ENCODE measurements around the gene ROBO1.

Gene ROBO1

DNA sequence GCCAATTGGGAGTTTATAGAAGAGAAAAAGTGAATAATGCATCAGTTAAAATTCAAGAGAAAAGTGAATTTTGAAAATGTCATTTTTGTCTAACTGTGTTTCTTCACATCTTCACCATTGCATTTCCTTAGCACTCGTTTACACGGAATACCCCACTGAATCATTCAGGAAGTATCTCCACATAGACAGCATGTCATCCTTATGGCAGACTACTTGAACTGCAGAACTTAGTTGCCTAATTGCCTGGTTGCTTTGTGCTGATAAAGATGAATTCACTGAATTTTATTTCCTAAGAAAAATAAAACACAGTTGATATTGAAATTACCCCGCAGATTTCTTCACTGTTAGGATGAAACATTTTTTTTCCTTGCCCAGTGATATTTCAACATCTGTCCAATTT is 627.1 kb downstream of the ROBO1 start:
- Mint-ChIP-seq H3K4me3 (no peak overlapping the region), H3K27ac (no peak overlapping the region), H3K9me3 (peaks cover 19% of the 10 kb centered on the region), H3K4me1 (no peaks in the 10 kb centered on the region), H3K27me3 (no peaks in the 10 kb centered on the region), H3K36me3 (ENCODE audit: low read depth) (no peaks in the 10 kb centered on the region)
- ATAC-seq (no peak), DNase-seq (no peak)

DNA sequence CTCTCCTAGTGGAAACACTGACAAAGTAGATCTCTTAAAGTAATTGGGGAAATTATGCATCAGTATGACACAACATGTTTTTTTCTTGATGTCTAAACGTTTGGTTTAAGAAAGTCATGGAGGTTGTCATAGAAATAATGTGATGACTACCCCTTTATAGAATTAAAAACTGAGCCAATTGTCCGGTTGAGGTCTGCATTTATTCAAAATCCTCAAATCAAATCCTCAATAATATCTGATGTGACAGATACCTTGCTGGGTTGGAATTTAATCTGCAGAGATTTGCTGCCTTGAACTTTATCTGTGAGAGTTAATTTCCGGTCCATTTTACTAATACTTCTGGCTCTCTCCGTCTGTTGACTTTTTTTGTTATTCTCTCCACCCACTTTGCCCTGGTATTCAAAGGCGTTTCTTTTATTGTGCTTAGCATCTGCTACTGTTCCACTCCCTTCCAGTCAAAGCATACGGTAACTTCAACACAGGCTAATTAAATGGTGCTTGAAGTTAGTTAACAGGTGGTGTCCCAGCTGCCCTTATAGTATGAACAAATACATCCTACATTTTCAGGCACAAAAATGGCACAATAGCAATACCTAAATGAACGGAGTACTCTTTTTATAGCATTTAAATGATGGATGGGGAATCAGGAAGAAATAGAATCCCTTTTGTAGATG is 628.3 kb downstream of the ROBO1 start:
- no peak for ATAC-seq
- H3K27ac Mint-ChIP-seq, result no peak overlapping the region
- no peaks in the 10 kb centered on the region for H3K36me3 Mint-ChIP-seq (ENCODE audit: low read depth)
- no peaks in the 10 kb centered on the region for H3K4me1 Mint-ChIP-seq
- no peak overlapping the region for H3K4me3 Mint-ChIP-seq
- peaks cover 19% of the 10 kb centered on the region for H3K9me3 Mint-ChIP-seq
- H3K27me3 Mint-ChIP-seq, result no peaks in the 10 kb centered on the region
- DNase-seq, result no peak

DNA sequence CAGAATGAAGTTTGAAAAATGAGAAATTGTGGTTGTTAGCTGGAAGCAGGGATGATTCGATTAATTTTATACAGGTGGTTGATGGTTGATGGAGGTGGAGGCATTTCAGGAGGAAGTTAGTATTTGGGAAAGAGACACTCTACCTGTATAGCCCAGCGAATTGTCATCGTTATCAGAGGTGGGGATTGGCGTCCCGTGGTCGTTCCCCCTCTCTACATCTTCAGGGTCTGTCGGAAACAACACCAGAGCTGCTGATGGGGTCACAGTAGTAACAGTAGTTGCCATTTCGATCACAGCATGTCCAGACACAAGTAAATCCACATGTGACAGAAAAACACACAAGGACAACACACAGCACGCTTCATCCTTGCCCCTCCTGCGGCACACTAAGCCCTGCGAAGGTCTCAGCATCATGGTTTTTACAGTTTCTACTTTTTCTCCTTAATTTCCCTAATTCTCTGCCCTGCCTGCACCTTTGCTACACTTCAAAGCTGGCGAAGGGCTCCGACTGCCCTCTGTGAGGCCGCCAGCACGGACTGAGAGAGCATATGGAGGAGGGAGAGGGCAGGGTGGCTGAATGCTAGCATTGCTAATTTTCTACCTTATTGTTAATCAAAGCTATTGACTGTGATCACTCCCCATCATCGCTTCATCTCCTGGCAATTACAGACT is 642.3 kb downstream of the ROBO1 start:
- Mint-ChIP-seq H3K9me3 (no peaks in the 10 kb centered on the region), H3K36me3 (ENCODE audit: low read depth) (no peaks in the 10 kb centered on the region), H3K27me3 (no peaks in the 10 kb centered on the region), H3K4me3 (no peak overlapping the region), H3K4me1 (no peaks in the 10 kb centered on the region), H3K27ac (no peak overlapping the region)
- DNase-seq (no peak), ATAC-seq (no peak)

DNA sequence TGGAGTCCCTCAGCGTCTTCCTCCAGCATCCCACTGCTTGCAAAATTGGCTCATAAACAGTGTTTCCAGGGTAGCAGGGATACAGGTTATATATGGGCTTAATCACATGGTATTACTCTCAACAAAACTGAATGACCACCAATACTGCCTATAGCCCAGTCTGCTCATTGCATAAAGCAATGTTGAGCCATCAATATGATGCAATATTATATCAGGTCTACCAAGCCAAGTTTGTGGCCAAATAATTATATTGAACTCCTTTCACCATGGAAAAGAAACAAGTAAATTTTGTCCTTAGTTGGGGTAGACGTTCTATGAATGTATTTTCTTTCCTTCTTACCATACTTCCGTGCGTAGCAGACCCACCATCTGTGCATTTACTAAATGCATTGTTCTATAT is 652.3 kb downstream of the ROBO1 start:
- ATAC-seq (no peak), DNase-seq (no peak)
- Mint-ChIP-seq H3K36me3 (ENCODE audit: low read depth) (no peaks in the 10 kb centered on the region), H3K27ac (no peak overlapping the region), H3K9me3 (no peaks in the 10 kb centered on the region), H3K4me3 (no peak overlapping the region), H3K27me3 (no peaks in the 10 kb centered on the region), H3K4me1 (no peaks in the 10 kb centered on the region)

DNA sequence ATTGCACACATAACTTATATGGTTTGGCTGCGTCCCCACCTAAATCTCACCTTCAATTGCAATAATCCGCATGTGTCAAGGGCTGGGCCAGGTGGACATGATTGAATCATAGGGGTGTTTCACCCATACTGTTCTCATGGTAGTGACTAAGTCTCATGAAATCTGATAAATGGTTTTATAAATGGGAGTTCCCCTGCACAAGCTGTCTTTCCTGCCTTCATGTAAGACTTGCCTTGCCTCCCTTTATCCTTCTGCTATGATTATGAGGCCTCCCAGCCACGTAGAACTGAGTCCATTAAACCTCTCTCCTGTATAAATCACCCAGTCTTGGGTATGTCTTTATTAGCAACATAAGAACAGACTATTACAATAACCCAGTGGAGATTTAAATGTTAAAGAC is 653.9 kb downstream of the ROBO1 start:
- Mint-ChIP-seq H3K36me3 (ENCODE audit: low read depth) (no peaks in the 10 kb centered on the region), H3K9me3 (no peaks in the 10 kb centered on the region), H3K4me3 (no peak overlapping the region), H3K4me1 (no peaks in the 10 kb centered on the region), H3K27ac (no peak overlapping the region), H3K27me3 (no peaks in the 10 kb centered on the region)
- ATAC-seq (no peak), DNase-seq (no peak)

DNA sequence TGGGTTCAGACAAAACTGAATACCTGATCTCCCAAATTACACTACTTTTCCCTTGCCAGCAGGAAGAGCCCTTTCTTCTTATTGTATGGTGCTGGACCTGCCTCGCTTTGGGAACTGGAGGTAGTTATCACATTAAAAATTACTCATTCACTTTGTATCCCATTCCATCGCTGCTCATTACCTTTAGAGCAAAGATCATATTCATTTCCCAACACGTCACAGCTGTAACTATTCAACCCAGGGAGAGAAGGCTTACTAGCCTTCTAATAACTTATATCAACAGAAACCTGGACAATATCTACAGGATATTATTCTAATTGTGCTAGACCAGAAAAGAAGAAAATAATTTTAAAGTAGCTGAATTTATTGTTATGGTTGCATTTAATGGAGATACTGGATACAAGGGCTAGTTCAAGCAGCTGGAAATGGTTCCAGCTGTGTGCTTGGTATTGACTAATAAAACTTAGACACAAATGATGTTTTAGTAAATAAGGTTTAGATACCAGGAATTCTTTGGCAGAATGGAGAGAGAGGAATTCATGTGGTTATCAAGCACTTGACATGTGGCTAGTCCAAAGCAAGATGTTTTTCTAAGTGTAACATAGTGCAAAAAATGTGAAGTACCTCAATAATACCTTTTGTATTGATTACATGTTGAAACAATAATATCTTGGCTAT is 656.3 kb downstream of the ROBO1 start:
- H3K36me3 Mint-ChIP-seq (ENCODE audit: low read depth), result no peaks in the 10 kb centered on the region
- H3K27ac Mint-ChIP-seq, result no peak overlapping the region
- DNase-seq (no peak), ATAC-seq (no peak)
- H3K9me3 Mint-ChIP-seq, result no peaks in the 10 kb centered on the region
- H3K4me3 Mint-ChIP-seq, result no peak overlapping the region
- H3K27me3 Mint-ChIP-seq, result no peaks in the 10 kb centered on the region
- H3K4me1 Mint-ChIP-seq, result no peaks in the 10 kb centered on the region

DNA sequence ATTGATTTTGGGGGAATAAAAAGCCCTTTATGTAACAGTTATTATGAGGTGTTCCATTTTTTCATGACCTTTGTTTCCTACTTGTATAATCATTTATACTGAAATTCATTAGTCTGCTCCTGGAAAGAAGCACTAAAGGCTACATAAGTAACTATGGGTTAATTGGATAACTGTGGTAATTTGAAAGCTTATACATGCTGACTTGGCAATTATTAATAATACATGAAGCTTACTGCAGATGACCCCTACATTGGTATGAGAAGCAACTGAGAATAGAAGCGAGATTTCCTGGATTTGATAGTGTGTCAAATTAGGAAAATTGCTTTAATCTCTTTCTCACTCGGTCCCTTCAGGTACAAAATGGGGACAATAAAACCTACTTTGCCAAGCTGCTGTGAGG is 658.0 kb downstream of the ROBO1 start:
- ATAC-seq (no peak), DNase-seq (no peak)
- no peaks in the 10 kb centered on the region for H3K9me3 Mint-ChIP-seq
- H3K27me3 Mint-ChIP-seq, result no peaks in the 10 kb centered on the region
- no peaks in the 10 kb centered on the region for H3K36me3 Mint-ChIP-seq (ENCODE audit: low read depth)
- no peak overlapping the region for H3K4me3 Mint-ChIP-seq
- no peaks in the 10 kb centered on the region for H3K4me1 Mint-ChIP-seq
- no peak overlapping the region for H3K27ac Mint-ChIP-seq

DNA sequence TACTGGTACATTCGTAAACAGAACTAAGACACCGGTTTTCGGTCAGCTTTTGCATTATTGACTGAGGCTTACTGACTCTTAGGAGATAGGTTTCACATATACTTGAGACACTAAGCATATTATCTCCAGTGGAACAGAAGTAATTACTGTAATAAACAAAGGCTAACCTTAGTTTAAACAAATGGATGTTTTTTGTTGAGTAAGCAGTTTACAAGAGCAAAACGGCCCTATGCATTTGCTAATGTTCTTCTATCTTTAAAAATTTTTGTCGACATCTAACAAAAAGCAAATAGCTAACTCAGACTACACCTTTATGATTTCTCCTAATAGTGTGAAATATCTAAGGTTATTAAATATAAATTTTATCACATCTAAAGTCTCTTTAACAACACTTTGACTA is 664.5 kb downstream of the ROBO1 start:
- Mint-ChIP-seq H3K4me3 (no peak overlapping the region), H3K36me3 (ENCODE audit: low read depth) (no peaks in the 10 kb centered on the region), H3K9me3 (no peaks in the 10 kb centered on the region), H3K27me3 (no peaks in the 10 kb centered on the region), H3K4me1 (no peaks in the 10 kb centered on the region), H3K27ac (no peak overlapping the region)
- no peak for DNase-seq
- no peak for ATAC-seq

DNA sequence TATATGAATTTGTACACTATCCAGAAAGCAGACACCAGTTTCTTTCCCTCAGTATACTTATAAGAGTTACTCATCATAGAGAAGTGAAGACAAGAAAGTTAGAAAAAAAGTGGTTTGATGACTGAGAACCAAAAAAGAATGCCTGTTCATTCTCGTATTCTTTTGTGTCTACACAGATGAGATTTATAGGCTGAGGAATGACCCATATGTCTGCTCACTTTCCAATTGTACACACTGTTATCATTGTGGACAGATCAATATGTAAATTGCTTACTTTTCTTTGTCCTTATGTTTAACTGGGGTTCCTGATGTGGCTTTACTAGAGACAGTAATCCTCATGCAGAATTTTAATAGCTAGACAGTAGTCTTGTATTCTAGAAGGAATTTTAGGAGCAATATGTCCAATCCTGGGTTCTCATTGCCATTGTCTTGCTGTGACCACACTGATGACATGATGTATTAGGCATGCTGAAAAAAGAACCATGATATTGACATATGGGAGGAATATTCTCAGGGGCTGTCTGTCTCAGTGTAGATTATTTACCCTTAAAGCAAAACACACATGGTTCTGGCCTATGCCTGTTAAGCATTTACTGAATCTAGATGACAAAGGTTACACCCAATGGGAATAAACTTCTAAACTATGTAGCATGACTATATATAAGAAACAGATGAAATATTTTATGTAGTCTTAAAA is 669.7 kb downstream of the ROBO1 start:
- no peaks in the 10 kb centered on the region for H3K27me3 Mint-ChIP-seq
- no peaks in the 10 kb centered on the region for H3K36me3 Mint-ChIP-seq (ENCODE audit: low read depth)
- no peak for ATAC-seq
- H3K4me1 Mint-ChIP-seq, result no peaks in the 10 kb centered on the region
- no peak overlapping the region for H3K27ac Mint-ChIP-seq
- no peak overlapping the region for H3K4me3 Mint-ChIP-seq
- DNase-seq, result no peak
- peaks cover 5% of the 10 kb centered on the region for H3K9me3 Mint-ChIP-seq

DNA sequence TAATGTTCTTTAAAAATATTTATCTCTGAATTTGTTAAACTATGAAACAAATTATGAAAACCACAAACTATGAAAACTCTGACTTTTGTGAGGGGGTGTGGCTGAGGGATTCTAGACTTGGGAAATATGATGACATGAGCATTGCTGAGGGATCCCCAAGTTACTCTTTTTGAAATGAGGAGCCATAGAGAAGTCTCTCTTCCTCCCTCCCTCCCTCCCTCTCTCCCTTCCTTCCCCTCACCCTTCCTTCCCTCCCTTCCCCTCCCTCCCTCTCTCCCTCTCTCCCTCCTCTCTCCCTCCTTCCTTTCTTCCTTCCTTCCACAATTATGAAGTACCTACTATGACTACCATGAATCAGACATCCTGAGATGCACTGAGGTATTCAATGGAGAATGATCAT is 673.1 kb downstream of the ROBO1 start:
- Mint-ChIP-seq H3K36me3 (ENCODE audit: low read depth) (no peaks in the 10 kb centered on the region), H3K27ac (no peak overlapping the region), H3K27me3 (no peaks in the 10 kb centered on the region), H3K4me1 (no peaks in the 10 kb centered on the region), H3K9me3 (peaks cover 9% of the 10 kb centered on the region), H3K4me3 (no peak overlapping the region)
- ATAC-seq, result no peak
- no peak for DNase-seq

DNA sequence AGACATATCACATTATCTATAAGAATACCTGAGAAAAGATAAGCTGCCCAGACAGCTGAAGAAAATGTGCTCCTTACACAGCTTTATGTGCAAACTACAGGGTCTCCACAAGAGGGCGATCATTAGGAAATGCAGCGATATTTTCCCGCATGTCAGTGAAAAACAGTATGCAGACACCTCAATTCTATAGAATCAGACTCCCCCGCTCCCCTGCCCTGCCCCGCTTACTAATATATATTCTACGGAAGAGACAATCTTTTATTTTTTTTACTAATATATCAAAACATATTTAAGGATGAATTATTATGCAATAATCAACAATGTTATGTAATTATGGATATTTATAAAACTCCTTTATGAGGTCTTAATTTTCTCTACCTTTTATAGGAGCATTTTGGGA is 681.3 kb downstream of the ROBO1 start:
- H3K9me3 Mint-ChIP-seq, result peaks cover 4% of the 10 kb centered on the region
- no peaks in the 10 kb centered on the region for H3K4me1 Mint-ChIP-seq
- no peaks in the 10 kb centered on the region for H3K27me3 Mint-ChIP-seq
- H3K27ac Mint-ChIP-seq, result no peak overlapping the region
- no peaks in the 10 kb centered on the region for H3K36me3 Mint-ChIP-seq (ENCODE audit: low read depth)
- no peak for ATAC-seq
- DNase-seq, result peak; percentile 12
- H3K4me3 Mint-ChIP-seq, result no peak overlapping the region

DNA sequence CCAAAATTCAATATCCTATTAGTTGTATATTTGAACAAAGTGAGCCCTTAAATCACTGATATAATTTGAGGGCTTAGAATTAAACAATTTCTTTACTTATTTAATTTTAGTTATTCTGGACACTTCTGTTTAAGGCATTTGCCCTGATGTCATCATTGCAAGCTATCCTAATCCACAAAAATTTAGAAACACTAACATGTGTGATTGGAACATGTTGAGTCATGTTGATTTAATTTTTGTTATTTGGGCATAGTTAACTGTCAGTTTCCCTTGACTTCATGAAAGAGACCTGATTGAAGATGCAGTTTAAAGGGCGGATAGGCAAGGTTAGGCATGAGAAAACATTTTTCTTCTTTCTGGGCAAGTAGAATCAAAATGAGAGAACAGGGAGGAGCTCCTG is 682.6 kb downstream of the ROBO1 start:
- Mint-ChIP-seq H3K4me1 (no peaks in the 10 kb centered on the region), H3K36me3 (ENCODE audit: low read depth) (no peaks in the 10 kb centered on the region), H3K9me3 (no peaks in the 10 kb centered on the region), H3K27ac (no peak overlapping the region), H3K4me3 (no peak overlapping the region), H3K27me3 (no peaks in the 10 kb centered on the region)
- no peak for ATAC-seq
- no peak for DNase-seq

DNA sequence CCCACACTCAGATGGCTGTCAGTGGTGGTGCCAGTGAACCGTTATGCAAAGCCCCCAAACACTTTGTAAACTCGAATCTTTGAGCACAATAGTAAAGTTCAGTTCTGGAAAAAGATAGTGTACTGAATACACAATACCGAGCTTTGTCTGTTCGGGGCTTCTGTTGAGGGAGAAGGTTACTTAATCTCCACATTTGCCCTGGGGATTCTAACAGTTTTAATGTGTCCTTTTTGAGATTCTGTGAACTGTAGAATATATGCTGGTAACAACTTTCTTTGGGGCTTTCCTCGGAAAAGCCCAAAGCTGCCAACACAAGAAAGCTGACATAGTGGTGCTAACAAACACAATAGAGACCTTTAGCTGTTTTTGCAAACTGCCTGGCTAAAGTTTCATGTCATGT is 686.5 kb downstream of the ROBO1 start:
- no peaks in the 10 kb centered on the region for H3K36me3 Mint-ChIP-seq (ENCODE audit: low read depth)
- DNase-seq, result no peak
- no peaks in the 10 kb centered on the region for H3K9me3 Mint-ChIP-seq
- no peaks in the 10 kb centered on the region for H3K27me3 Mint-ChIP-seq
- no peak for ATAC-seq
- H3K4me3 Mint-ChIP-seq, result no peak overlapping the region
- H3K27ac Mint-ChIP-seq, result no peak overlapping the region
- H3K4me1 Mint-ChIP-seq, result no peaks in the 10 kb centered on the region

DNA sequence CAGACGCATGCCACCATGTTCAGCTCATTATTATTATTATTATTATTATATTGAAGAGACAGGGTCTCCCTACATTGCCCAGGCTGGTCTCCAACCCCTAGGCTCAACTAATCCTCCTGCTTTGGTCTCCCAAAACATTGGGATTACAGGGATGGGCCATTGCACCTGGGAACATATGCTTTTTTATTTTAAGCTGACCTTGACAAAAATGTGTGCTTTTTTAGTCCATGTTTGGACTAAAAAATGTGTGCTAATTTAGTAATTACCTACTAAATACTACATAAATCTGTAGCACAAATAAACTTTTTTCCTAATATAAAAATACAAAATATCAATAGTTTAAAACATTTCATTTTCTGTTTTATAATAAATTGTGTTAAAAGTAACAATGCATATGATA is 693.2 kb downstream of the ROBO1 start:
- H3K4me1 Mint-ChIP-seq, result no peaks in the 10 kb centered on the region
- ATAC-seq (no peak), DNase-seq (no peak)
- no peaks in the 10 kb centered on the region for H3K9me3 Mint-ChIP-seq
- H3K27me3 Mint-ChIP-seq, result no peaks in the 10 kb centered on the region
- H3K36me3 Mint-ChIP-seq (ENCODE audit: low read depth), result no peaks in the 10 kb centered on the region
- no peak overlapping the region for H3K27ac Mint-ChIP-seq
- H3K4me3 Mint-ChIP-seq, result no peak overlapping the region

DNA sequence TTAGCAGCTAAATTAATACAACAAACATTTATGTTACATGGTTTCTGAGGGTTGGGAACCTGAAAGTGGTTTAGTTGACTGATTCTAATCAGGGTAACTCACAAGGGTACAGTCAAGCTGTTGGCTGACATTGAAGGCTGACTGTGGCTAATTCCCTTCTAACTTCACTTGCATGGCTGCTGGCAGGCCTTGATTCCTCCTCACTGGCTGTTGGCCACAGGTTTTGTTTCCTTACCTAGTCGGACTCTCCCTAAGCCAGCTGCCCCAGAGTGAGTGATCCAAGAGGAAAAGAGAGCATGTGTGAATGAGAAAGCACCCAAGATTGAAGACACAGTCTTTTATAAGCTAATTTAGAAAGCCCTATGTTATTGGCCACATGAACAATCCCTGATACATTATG is 700.1 kb downstream of the ROBO1 start:
- Mint-ChIP-seq H3K4me3 (no peak overlapping the region), H3K27me3 (no peaks in the 10 kb centered on the region), H3K9me3 (no peaks in the 10 kb centered on the region), H3K4me1 (no peaks in the 10 kb centered on the region), H3K27ac (no peak overlapping the region), H3K36me3 (ENCODE audit: low read depth) (no peaks in the 10 kb centered on the region)
- ATAC-seq, result no peak
- no peak for DNase-seq
